MM.1S (cell line): ENCODE results near the gene CABLES2.

Experiments used
- CTCF ChIP-seq: fragments of 300-600 bp; sonication (generic); IDR thresholded peaks from 2 replicates; pipeline ENCODE4 v1.5.1; 2016; ENCODE audit warnings: antibody characterized with exemption, low read length, mixed read lengths
- EZH2 ChIP-seq: fragments of 300-600 bp; sonication (generic); optimal IDR thresholded peaks from 2 replicates; pipeline ENCODE3; 2017; ENCODE audit warnings: low read depth, mild to moderate bottlenecking, antibody characterized with exemption, low read length, mixed read lengths

GRCh38 chr20:62363920-62364851, 42.9 kb downstream of the CABLES2 start:
- TF ChIP-seq CTCF, result no peak
- TF ChIP-seq EZH2, result no peak
